ENCODE measurements around the gene PSRC1.
A peak's percentile ranks its signal among the peaks of the same experiment; 100 is the strongest.

PSRC1 gene

GRCh38 chr1:109282952-109283747 lies at the start of gene PSRC1:
Gene PSRC1, minus strand, starts transcription at chr1:109283145.
- DNase-seq (ENCODE audit: low spot score), result peak; percentile 98
- in situ Hi-C loops (cut with MboI; ENCODE audit: low sequenced_read_pairs, unreplicated experiment), result loop anchor here (10.0 kb wide), 1 partner anchor 252 kb away; the partner anchor contains the start of gene GPR61
- TF ChIP-seq, protein P1, sequence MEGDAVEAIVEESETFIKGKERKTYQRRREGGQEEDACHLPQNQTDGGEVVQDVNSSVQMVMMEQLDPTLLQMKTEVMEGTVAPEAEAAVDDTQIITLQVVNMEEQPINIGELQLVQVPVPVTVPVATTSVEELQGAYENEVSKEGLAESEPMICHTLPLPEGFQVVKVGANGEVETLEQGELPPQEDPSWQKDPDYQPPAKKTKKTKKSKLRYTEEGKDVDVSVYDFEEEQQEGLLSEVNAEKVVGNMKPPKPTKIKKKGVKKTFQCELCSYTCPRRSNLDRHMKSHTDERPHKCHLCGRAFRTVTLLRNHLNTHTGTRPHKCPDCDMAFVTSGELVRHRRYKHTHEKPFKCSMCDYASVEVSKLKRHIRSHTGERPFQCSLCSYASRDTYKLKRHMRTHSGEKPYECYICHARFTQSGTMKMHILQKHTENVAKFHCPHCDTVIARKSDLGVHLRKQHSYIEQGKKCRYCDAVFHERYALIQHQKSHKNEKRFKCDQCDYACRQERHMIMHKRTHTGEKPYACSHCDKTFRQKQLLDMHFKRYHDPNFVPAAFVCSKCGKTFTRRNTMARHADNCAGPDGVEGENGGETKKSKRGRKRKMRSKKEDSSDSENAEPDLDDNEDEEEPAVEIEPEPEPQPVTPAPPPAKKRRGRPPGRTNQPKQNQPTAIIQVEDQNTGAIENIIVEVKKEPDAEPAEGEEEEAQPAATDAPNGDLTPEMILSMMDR (IDR thresholded peaks at IDR 0.05; ENCODE audit: borderline replicate concordance, control extremely low read depth, extremely low read depth, insufficient read depth, missing control alignments), result peak; percentile 11

GRCh38 chr1:109331113-109331512 lies 48.2 kb upstream of the PSRC1 start:
- in situ Hi-C loops (cut with MboI; ENCODE audit: low sequenced_read_pairs, unreplicated experiment), result no loop called here
- TF ChIP-seq, protein P1 (IDR thresholded peaks at IDR 0.05; ENCODE audit: borderline replicate concordance, control extremely low read depth, extremely low read depth, insufficient read depth, missing control alignments), result no peak
- no peak for DNase-seq (ENCODE audit: low spot score)

- no peak for DNase-seq (ENCODE audit: low spot score)
- in situ Hi-C loops (cut with MboI; ENCODE audit: low sequenced_read_pairs, unreplicated experiment), result no loop called here
- TF ChIP-seq, protein P1 (IDR thresholded peaks at IDR 0.05; ENCODE audit: borderline replicate concordance, control extremely low read depth, extremely low read depth, insufficient read depth, missing control alignments), result no peak
These were observed 44.3 kb upstream of the PSRC1 start for GRCh38 chr1:109327285-109327684.

DNA sequence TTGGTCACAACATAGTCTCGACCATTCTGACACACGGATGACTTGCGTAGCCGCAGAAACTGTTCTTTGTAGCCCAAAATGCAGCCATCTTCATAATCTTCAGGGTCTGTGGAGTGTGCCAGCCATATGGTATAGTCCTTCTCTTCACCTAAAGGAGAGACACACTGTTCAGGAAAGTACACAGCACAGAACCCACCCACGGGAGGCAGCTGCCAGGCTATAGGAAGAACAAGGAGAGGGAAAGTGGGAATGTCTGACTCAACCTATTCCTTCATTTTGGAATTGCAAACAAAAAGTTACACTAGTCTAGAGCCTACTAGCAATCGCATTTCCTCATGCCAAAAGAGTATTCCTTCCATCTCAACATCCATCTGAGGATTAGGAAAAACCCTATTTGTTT lies 40.0 kb upstream of the PSRC1 start:
- in situ Hi-C loops (cut with MboI; ENCODE audit: low sequenced_read_pairs, unreplicated experiment), result no loop called here
- DNase-seq (ENCODE audit: low spot score), result no peak
- TF ChIP-seq, protein P1 (IDR thresholded peaks at IDR 0.05; ENCODE audit: borderline replicate concordance, control extremely low read depth, extremely low read depth, insufficient read depth, missing control alignments), result no peak

DNA sequence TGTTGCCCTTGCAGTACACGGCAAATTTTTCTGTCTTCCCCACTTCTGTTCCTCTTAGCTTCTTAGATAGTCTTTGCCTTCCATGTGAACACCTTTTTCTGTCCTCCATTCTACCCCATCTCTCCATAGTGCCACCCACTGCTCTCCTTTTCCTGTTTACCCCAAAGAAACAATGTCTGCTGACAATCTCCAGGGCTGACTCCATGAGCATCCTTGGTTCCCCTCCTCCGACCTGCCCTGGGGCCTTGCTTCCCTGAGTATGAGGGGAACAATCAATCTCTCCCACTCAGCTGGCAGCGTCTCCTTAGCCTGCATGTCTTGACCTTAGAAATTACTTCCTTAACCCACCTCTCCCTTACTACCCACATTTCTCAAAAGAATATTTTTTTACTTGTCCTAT lies 36.2 kb upstream of the PSRC1 start:
- in situ Hi-C loops (cut with MboI; ENCODE audit: low sequenced_read_pairs, unreplicated experiment), result no loop called here
- no peak for DNase-seq (ENCODE audit: low spot score)
- TF ChIP-seq, protein P1 (IDR thresholded peaks at IDR 0.05; ENCODE audit: borderline replicate concordance, control extremely low read depth, extremely low read depth, insufficient read depth, missing control alignments), result no peak

GRCh38 chr1:109316506-109316905 lies 33.6 kb upstream of the PSRC1 start:
- in situ Hi-C loops (cut with MboI; ENCODE audit: low sequenced_read_pairs, unreplicated experiment), result no loop called here
- TF ChIP-seq, protein P1 (IDR thresholded peaks at IDR 0.05; ENCODE audit: borderline replicate concordance, control extremely low read depth, extremely low read depth, insufficient read depth, missing control alignments), result no peak
- no peak for DNase-seq (ENCODE audit: low spot score)

Measured in GM13976 (cell line).